OCI-LY3 (cell line): ENCODE measurements around the gene ARMC12.

ENCODE experiments used
- H2AFZ ChIP-seq: fragments of 200-600, 300-600 bp; shearing (Covaris generic); 2 replicates; pipeline ENCODE4 v1.6.0; 2014; ENCODE audit warnings: antibody characterized with exemption, low read depth, low read length
- H3K27ac ChIP-seq: fragments of 200-600, 300-600 bp; sonication (generic); 2 replicates; pipeline ENCODE4 v1.5.1; 2014; ENCODE audit warnings: mild to moderate bottlenecking, low read length, moderate library complexity, mixed read lengths
- H3K27me3 ChIP-seq: fragments of 200-600, 300-600 bp; sonication (generic); 2 replicates; pipeline ENCODE4 v1.6.1; 2014; ENCODE audit warnings: low read depth, low read length, mixed read lengths
- H3K36me3 ChIP-seq: fragments of 200-600, 300-600 bp; sonication (generic); replicated peaks from 2 replicates; pipeline ENCODE3; 2014; ENCODE audit warnings: low read depth, low read length, mixed read lengths
- H3K4me1 ChIP-seq: fragments of 300-600, 200-600 bp; sonication (generic); 2 replicates; pipeline ENCODE4 v1.6.1; 2014; ENCODE audit warnings: low read length, mixed read lengths
- H3K4me2 ChIP-seq: fragments of 200-600, 300-600 bp; sonication (generic); 2 replicates; pipeline ENCODE4 v1.6.1; 2014; ENCODE audit warnings: low read length, mixed read lengths
- H3K4me3 ChIP-seq: fragments of 300-600, 200-600 bp; sonication (generic); 2 replicates; pipeline ENCODE4 v1.5.1; 2014; ENCODE audit warnings: antibody characterized with exemption, mild to moderate bottlenecking, low read length, moderate library complexity
- H3K79me2 ChIP-seq: fragments of 300-600, 200-600 bp; shearing (Covaris generic); 2 replicates; pipeline ENCODE4 v1.6.1; 2014; ENCODE audit warnings: mild to moderate bottlenecking, low read length, mixed read lengths
- H3K9ac ChIP-seq: fragments of 300-600, 200-600 bp; shearing (Covaris generic); 2 replicates; pipeline ENCODE4 v1.6.0; 2014; ENCODE audit warnings: mild to moderate bottlenecking, low read length, moderate library complexity
- H3K9me3 ChIP-seq: fragments of 200-600, 300-600 bp; shearing (Covaris generic); 2 replicates; pipeline ENCODE4 v1.6.1; 2014; ENCODE audit warnings: low read length, mixed read lengths; ENCODE audit not compliant: insufficient read depth
- H4K20me1 ChIP-seq: fragments of 200-600, 300-600 bp; sonication (generic); 2 replicates; pipeline ENCODE4 v1.6.1; 2016; ENCODE audit warnings: low read length, mixed read lengths; ENCODE audit not compliant: insufficient read depth
- CTCF ChIP-seq: fragments of 200-600, 300-600 bp; sonication (generic); IDR thresholded peaks from 2 replicates; pipeline ENCODE4 v1.5.1; 2014; ENCODE audit warnings: antibody characterized with exemption, low read length, low read depth
- EZH2phosphoT487 ChIP-seq: fragments of 200-600 bp; shearing (Covaris generic); IDR thresholded peaks from 2 replicates; pipeline ENCODE4 v1.6.1; 2018; ENCODE audit warnings: antibody characterized with exemption, mixed run types, low read depth

ARMC12 gene

GRCh38 chr6:35735452-35735851, 1.4 kb upstream of the ARMC12 start:
- TF ChIP-seq EZH2phosphoT487 (no peak), CTCF (no peak)
- Histone ChIP-seq H3K4me2 (no peak overlapping the region), H3K27ac (no peak overlapping the region), H3K4me3 (no peak overlapping the region), H3K9ac (no peak overlapping the region), H3K36me3 (no peaks in the 10 kb centered on the region), H3K79me2 (0 out of 2 replicates have a peak, but pooled peaks cover 6% of the 10 kb centered on the region), H4K20me1 (no peaks in the 10 kb centered on the region), H3K27me3 (no peaks in the 10 kb centered on the region), H2AFZ (no peak overlapping the region), H3K9me3 (no peaks in the 10 kb centered on the region), H3K4me1 (peaks cover 42% of the 10 kb centered on the region)

GRCh38 chr6:35736253-35736894, 458 bp upstream of the ARMC12 start:
- no peaks in the 10 kb centered on the region for H3K9me3 ChIP-seq
- no peaks in the 10 kb centered on the region for H3K36me3 ChIP-seq
- TF ChIP-seq EZH2phosphoT487, result no peak
- TF ChIP-seq CTCF, result peak; percentile 95
- no peak overlapping the region for H3K4me3 ChIP-seq
- no peaks in the 10 kb centered on the region for H3K27me3 ChIP-seq
- peaks cover 36% of the 10 kb centered on the region for H3K4me1 ChIP-seq
- no peaks in the 10 kb centered on the region for H4K20me1 ChIP-seq
- H3K79me2 ChIP-seq, result 0 out of 2 replicates have a peak, but pooled peaks cover 6% of the 10 kb centered on the region
- no peak overlapping the region for H3K27ac ChIP-seq
- H3K4me2 ChIP-seq, result peak overlapping the region; percentile 56
- H3K9ac ChIP-seq, result no peak overlapping the region
- H2AFZ ChIP-seq, result no peak overlapping the region

- Histone ChIP-seq H3K4me2 (peak overlapping the region; percentile 56), H2AFZ (peak overlapping the region; percentile 75), H3K9me3 (no peaks in the 10 kb centered on the region), H3K27ac (no peak overlapping the region), H3K4me1 (peaks cover 32% of the 10 kb centered on the region), H3K9ac (peak overlapping the region; percentile 9; the same call in 1 of the 2 replicates), H3K36me3 (no peaks in the 10 kb centered on the region), H4K20me1 (no peaks in the 10 kb centered on the region), H3K27me3 (no peaks in the 10 kb centered on the region), H3K79me2 (0 out of 2 replicates have a peak, but pooled peaks cover 5% of the 10 kb centered on the region), H3K4me3 (peak overlapping the region; percentile 39)
- peak; percentile 86 for TF ChIP-seq CTCF
- no peak for TF ChIP-seq EZH2phosphoT487
These were observed 780 bp downstream of the ARMC12 start for GRCh38 chr6:35737413-35738211.
